ENCODE results near the gene FAM53C. TPM values are rescaled to one million over a fixed set of nuclear protein-coding genes. Genes with fewer than 3 reads are reported as not detected.
A peak's percentile ranks its signal among the peaks of the same experiment; 100 is the strongest.
"Not testable (repeated sequence)": the region's sequence is repeated elsewhere in the genome, so short reads cannot be mapped to it uniquely, and the experiment has no call there.

Gene FAM53C
- total RNA-seq (2012; rRNA removed), result 22.7 and 26.6 TPM in 2 replicates

DNA sequence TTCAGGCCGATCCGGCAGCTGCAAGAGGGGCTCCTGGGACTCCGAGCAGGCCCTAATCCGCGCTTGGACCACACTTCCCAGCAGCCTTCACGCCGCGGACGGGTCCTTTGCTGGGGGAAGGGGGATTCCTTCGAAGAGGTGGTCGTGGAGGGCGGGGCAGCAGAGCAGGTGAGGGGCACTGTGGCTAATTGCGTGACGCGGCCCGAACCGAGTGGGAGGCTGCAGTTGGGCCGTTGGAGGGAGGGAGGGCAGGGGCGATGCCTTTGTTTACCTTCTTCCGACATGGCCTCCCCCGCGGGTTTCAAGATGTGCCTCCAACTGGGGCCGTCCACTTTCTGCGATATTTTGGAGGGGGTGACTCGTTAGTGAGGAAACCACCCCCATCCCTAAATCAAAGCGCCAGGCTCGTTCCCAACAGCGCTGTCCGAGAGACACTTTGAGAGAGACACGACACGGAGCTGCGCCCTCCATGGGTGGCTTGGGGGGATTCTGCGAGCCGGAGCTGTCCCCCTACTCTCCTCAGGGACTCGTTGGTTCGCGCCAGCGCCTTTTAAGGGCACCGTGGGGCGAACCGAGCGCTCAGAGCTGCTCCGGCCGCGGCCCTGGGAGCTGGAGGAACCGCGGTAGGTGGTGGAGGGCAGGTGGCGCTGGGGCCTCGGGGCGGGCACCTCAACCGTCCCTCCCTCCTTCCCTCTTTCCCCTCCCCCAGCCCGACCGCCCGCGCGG lies at the start of gene FAM53C:
Gene FAM53C (plus strand): TSS at position 582 of the 726 bp plus-strand sequence. CDS start 3,070 bp downstream, outside the sequence.
- H3K4me3 ChIP-seq (ENCODE audit: low read length), result peak within 1 kb of the TSS; percentile 91
- peaks cover 15% of the 10 kb centered on the region for H3K4me1 ChIP-seq (ENCODE audit: control insufficient read depth, insufficient read depth, low read length)
- H3K36me3 ChIP-seq (ENCODE audit: insufficient read depth, low read length), result peaks cover 14% of the 10 kb centered on the region
- H3K9ac ChIP-seq (ENCODE audit: low read depth, low read length), result peak within 1 kb of the TSS; percentile 98
- no peaks in the 10 kb centered on the region for H3K9me3 ChIP-seq (replicated peaks; ENCODE audit: low read length)
- peak within 1 kb of the TSS; percentile 98 for H3K4me2 ChIP-seq (ENCODE audit: low read length)
- no peaks in the 10 kb centered on the region for H3K27me3 ChIP-seq (ENCODE audit: control insufficient read depth, insufficient read depth, low read length)

DNA sequence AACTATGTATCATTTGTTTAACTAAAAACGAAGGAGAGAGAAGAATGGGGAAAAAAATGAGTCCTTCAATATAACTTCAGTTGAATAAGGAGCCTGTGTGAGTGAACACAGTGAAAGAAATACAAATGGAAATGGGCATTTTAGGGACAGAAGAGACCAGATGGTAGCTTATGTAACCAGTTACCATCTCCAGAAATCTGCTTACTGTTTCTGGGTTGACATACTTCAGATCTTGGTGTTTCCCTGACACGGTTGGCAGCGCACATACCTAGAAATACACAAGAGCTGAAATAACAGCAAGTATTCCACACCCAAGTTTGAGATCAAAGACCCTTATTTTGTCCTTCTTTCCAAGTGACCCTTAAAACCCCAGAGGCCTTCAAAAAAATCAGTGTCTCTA lies 48.8 kb upstream of the FAM53C start:
- H3K9ac ChIP-seq (ENCODE audit: low read depth, low read length), result no peak overlapping the region
- H3K4me2 ChIP-seq (ENCODE audit: low read length), result no peak overlapping the region
- no peaks in the 10 kb centered on the region for H3K4me1 ChIP-seq (ENCODE audit: control insufficient read depth, insufficient read depth, low read length)
- no peaks in the 10 kb centered on the region for H3K9me3 ChIP-seq (replicated peaks; ENCODE audit: low read length)
- H3K36me3 ChIP-seq (ENCODE audit: insufficient read depth, low read length), result peaks cover 3% of the 10 kb centered on the region
- H3K27me3 ChIP-seq (ENCODE audit: control insufficient read depth, insufficient read depth, low read length), result no peaks in the 10 kb centered on the region
- no peak overlapping the region for H3K4me3 ChIP-seq (ENCODE audit: low read length)

- H3K9me3 ChIP-seq (replicated peaks; ENCODE audit: low read length), result no peaks in the 10 kb centered on the region
- H3K4me1 ChIP-seq (ENCODE audit: control insufficient read depth, insufficient read depth, low read length), result no peaks in the 10 kb centered on the region
- H3K27me3 ChIP-seq (ENCODE audit: control insufficient read depth, insufficient read depth, low read length), result no peaks in the 10 kb centered on the region
- H3K4me3 ChIP-seq (ENCODE audit: low read length), result no peak overlapping the region
- H3K4me2 ChIP-seq (ENCODE audit: low read length), result no peak overlapping the region
- no peak overlapping the region for H3K9ac ChIP-seq (ENCODE audit: low read depth, low read length)
- no peaks in the 10 kb centered on the region for H3K36me3 ChIP-seq (ENCODE audit: insufficient read depth, low read length)
Observed at GRCh38 chr5:138303372-138303771, 34.7 kb upstream of the FAM53C start.

DNA sequence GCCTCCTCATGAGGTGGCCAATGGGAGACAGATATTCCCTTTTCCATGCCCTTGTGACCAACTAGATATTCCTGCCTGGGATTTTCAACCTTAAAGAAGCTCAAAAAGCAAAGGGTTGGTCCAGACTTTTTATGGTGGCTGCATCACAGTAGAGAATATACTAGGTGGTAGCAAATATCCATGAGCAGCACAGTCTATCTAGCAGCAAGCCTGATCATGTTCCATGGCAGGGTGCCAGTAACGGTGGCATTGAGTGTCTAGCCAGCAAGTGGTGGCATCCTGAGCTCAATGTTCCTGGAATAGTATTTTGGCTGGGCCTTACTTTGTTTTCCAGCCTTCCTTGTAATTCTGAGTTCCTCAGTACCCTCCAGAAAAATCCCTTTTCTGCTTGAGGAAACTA lies 32.3 kb upstream of the FAM53C start:
- H3K9me3 ChIP-seq (replicated peaks; ENCODE audit: low read length), result no peaks in the 10 kb centered on the region

DNA sequence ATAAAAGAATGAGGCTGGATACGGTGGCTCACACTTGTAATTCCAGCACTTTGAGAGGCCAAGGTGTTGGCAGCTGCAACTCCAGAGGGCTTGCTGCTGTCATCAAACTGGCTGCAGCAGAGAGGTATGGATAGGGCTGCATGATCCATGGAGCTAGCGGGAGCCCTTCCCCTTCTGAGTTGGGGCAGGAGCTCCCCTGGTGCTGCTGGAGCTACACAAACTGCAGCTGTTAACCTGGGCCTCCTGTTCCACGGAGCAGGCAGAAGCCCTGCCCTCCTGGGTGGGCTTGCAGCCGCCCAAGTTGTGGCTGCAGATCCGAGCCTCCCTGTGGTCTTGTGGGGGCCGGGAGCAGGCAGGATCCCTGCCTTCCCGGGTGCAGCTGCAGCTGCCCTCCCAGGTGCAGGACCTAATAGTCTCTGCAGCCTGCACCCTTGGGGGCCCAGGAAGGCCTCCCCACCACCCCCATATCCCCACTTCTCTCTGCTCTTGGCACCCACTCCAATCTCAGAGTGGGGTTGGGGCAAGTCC lies 22.3 kb upstream of the FAM53C start:
- H3K4me3 ChIP-seq (ENCODE audit: low read length), result no peak overlapping the region
- H3K9ac ChIP-seq (ENCODE audit: low read depth, low read length), result no peak overlapping the region
- H3K9me3 ChIP-seq (replicated peaks; ENCODE audit: low read length), result no peaks in the 10 kb centered on the region
- H3K4me1 ChIP-seq (ENCODE audit: control insufficient read depth, insufficient read depth, low read length), result no peaks in the 10 kb centered on the region
- H3K27me3 ChIP-seq (ENCODE audit: control insufficient read depth, insufficient read depth, low read length), result no peaks in the 10 kb centered on the region
- no peaks in the 10 kb centered on the region for H3K36me3 ChIP-seq (ENCODE audit: insufficient read depth, low read length)
- H3K4me2 ChIP-seq (ENCODE audit: low read length), result no peak overlapping the region

More for the DNA sequence above, 32.3 kb upstream of the FAM53C start:
- H3K36me3 ChIP-seq (ENCODE audit: insufficient read depth, low read length), result no peaks in the 10 kb centered on the region
- no peaks in the 10 kb centered on the region for H3K4me1 ChIP-seq (ENCODE audit: control insufficient read depth, insufficient read depth, low read length)
- H3K27me3 ChIP-seq (ENCODE audit: control insufficient read depth, insufficient read depth, low read length), result no peaks in the 10 kb centered on the region
- H3K4me2 ChIP-seq (ENCODE audit: low read length), result no peak overlapping the region
- no peak overlapping the region for H3K4me3 ChIP-seq (ENCODE audit: low read length)
- H3K9ac ChIP-seq (ENCODE audit: low read depth, low read length), result no peak overlapping the region

DNA sequence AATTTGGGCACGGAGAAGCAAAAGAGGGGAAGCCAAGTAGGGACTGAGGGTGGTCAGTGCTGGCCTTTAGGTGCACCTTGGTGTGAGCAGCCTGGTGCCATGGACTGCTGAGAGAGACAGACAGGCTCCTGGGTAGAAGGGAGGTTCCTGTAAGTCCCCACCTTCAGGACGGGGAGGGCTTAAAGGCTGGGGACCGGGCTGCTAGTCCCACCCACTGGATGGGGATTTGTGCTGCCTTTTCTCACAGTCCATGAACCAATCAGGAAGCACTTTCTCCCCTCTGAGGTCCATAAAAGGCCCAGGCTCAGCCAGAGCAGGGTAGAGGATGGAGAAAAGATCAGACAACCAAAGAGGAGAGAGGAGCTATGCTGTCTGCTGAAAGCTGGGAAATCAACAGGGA lies 21.7 kb upstream of the FAM53C start:
- Histone ChIP-seq H3K4me2 (ENCODE audit: low read length) (no peak overlapping the region), H3K27me3 (ENCODE audit: control insufficient read depth, insufficient read depth, low read length) (no peaks in the 10 kb centered on the region), H3K9ac (ENCODE audit: low read depth, low read length) (no peak overlapping the region), H3K9me3 (replicated peaks; ENCODE audit: low read length) (no peaks in the 10 kb centered on the region), H3K36me3 (ENCODE audit: insufficient read depth, low read length) (no peaks in the 10 kb centered on the region), H3K4me3 (ENCODE audit: low read length) (no peak overlapping the region), H3K4me1 (ENCODE audit: control insufficient read depth, insufficient read depth, low read length) (no peaks in the 10 kb centered on the region)

GRCh38 chr5:138318211-138318610 lies 19.9 kb upstream of the FAM53C start:
- not testable (repeated sequence) for H3K4me3 ChIP-seq (ENCODE audit: low read length); H3K4me1 ChIP-seq (ENCODE audit: control insufficient read depth, insufficient read depth, low read length); H3K4me2 ChIP-seq (ENCODE audit: low read length); H3K9ac ChIP-seq (ENCODE audit: low read depth, low read length); H3K9me3 ChIP-seq (replicated peaks; ENCODE audit: low read length); H3K36me3 ChIP-seq (ENCODE audit: insufficient read depth, low read length); H3K27me3 ChIP-seq (ENCODE audit: control insufficient read depth, insufficient read depth, low read length)

- Histone ChIP-seq H3K9me3 (replicated peaks; ENCODE audit: low read length) (no peaks in the 10 kb centered on the region), H3K4me1 (ENCODE audit: control insufficient read depth, insufficient read depth, low read length) (peaks cover 8% of the 10 kb centered on the region), H3K9ac (ENCODE audit: low read depth, low read length) (peak overlapping the region; percentile 81), H3K27me3 (ENCODE audit: control insufficient read depth, insufficient read depth, low read length) (no peaks in the 10 kb centered on the region), H3K36me3 (ENCODE audit: insufficient read depth, low read length) (peaks cover 2% of the 10 kb centered on the region), H3K4me2 (ENCODE audit: low read length) (peak overlapping the region; percentile 93), H3K4me3 (ENCODE audit: low read length) (peak overlapping the region; percentile 83)
Observed at GRCh38 chr5:138330813-138331448, 7.1 kb upstream of the FAM53C start.

- no peaks in the 10 kb centered on the region for H3K9me3 ChIP-seq (replicated peaks; ENCODE audit: low read length)
- H3K27me3 ChIP-seq (ENCODE audit: control insufficient read depth, insufficient read depth, low read length), result no peaks in the 10 kb centered on the region
- H3K4me2 ChIP-seq (ENCODE audit: low read length), result peak within 1 kb of the TSS; percentile 94
- peaks cover 8% of the 10 kb centered on the region for H3K4me1 ChIP-seq (ENCODE audit: control insufficient read depth, insufficient read depth, low read length)
- no peaks in the 10 kb centered on the region for H3K36me3 ChIP-seq (ENCODE audit: insufficient read depth, low read length)
- H3K9ac ChIP-seq (ENCODE audit: low read depth, low read length), result peak within 1 kb of the TSS; percentile 81
- H3K4me3 ChIP-seq (ENCODE audit: low read length), result peak within 1 kb of the TSS; percentile 83
Observed at GRCh38 chr5:138331449-138332368, 6.4 kb upstream of the FAM53C start, which contains the start of gene CDC25C. Gene CDC25C, minus strand, starts transcription at chr5:138331804. Its CDS starts 624 bp downstream, at chr5:138331180.

DNA sequence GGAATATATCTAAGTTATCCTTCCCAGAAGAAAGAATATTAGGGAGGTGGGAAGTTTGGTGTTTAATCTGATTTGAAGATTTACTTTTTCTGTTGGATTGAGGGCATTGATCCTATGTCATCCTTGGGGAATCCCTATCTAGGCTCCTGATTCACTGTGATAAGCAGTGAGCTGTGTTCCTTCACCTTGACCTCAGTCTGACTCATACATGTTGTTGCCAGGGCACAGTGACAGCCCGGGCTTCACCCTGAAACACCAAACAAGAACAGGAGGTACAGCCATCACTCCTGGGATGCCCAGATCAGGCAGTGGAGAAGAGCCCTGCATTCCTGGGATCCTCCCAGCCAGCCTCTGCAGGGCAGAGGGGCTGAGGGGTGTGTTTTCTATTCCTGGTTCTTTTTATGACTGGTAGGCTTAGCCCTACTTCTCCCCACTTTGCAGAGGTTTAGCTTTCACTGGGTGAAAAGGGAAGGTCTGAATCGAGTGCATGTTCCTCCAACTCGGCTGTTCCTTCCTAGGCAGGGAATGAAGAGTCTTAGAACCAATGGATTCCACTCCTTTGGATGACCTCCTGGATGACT lies 3.1 kb upstream of the FAM53C start:
- peaks cover 1% of the 10 kb centered on the region for H3K36me3 ChIP-seq (ENCODE audit: insufficient read depth, low read length)
- H3K9ac ChIP-seq (ENCODE audit: low read depth, low read length), result no peak overlapping the region
- H3K4me2 ChIP-seq (ENCODE audit: low read length), result no peak overlapping the region
- peaks cover 18% of the 10 kb centered on the region for H3K4me1 ChIP-seq (ENCODE audit: control insufficient read depth, insufficient read depth, low read length)
- no peaks in the 10 kb centered on the region for H3K27me3 ChIP-seq (ENCODE audit: control insufficient read depth, insufficient read depth, low read length)
- H3K4me3 ChIP-seq (ENCODE audit: low read length), result no peak overlapping the region
- no peaks in the 10 kb centered on the region for H3K9me3 ChIP-seq (replicated peaks; ENCODE audit: low read length)

All from skeletal muscle satellite cell (primary cell).